Ishikawa (cell line): ENCODE data around the gene SLC9A9.

Experiments used
- CEBPB ChIP-seq: IDR thresholded peaks from 2 replicates; pipeline ENCODE4 v1.6.1; 2012
- CREB1 ChIP-seq: IDR thresholded peaks from 2 replicates; pipeline ENCODE4 v1.6.1; 2012; ENCODE audit warnings: low read depth
- EGR1 ChIP-seq: IDR thresholded peaks from 2 replicates; pipeline ENCODE4 v1.6.1; 2012
- EP300 ChIP-seq: IDR thresholded peaks from 2 replicates; pipeline ENCODE4 v1.6.1; 2012; ENCODE audit warnings: borderline replicate concordance
- FOXM1 ChIP-seq: IDR thresholded peaks from 2 replicates; pipeline ENCODE4 v1.6.1; 2012; ENCODE audit warnings: low read depth, borderline replicate concordance
- MAX ChIP-seq: IDR thresholded peaks from 2 replicates; pipeline ENCODE4 v1.6.1; 2012
- NFIC ChIP-seq: IDR thresholded peaks from 2 replicates; pipeline ENCODE4 v1.6.1; 2012
- RAD21 ChIP-seq: IDR thresholded peaks from 2 replicates; pipeline ENCODE4 v1.6.1; 2012; ENCODE audit warnings: low read depth
- REST ChIP-seq: IDR thresholded peaks from 2 replicates; pipeline ENCODE4 v1.6.1; 2012; ENCODE audit warnings: low read depth, mild to moderate bottlenecking
- TAF1 ChIP-seq: IDR thresholded peaks from 2 replicates; pipeline ENCODE4 v1.6.1; 2012; ENCODE audit warnings: low read depth, mild to moderate bottlenecking
- TCF12 ChIP-seq: IDR thresholded peaks from 2 replicates; pipeline ENCODE4 v1.6.1; 2012; ENCODE audit warnings: low read depth
- TEAD4 ChIP-seq: IDR thresholded peaks from 2 replicates; pipeline ENCODE4 v1.6.1; 2012
- USF1 ChIP-seq: IDR thresholded peaks from 2 replicates; pipeline ENCODE4 v1.6.1; 2012
- YY1 ChIP-seq: IDR thresholded peaks from 2 replicates; pipeline ENCODE4 v1.6.1; 2012; ENCODE audit warnings: low read depth
- ZBTB7A ChIP-seq: IDR thresholded peaks from 2 replicates; pipeline ENCODE4 v1.6.1; 2012; ENCODE audit warnings: low read depth

SLC9A9 gene

GRCh38 chr3:143333367-143333766 is 514.9 kb downstream of the SLC9A9 start:
- TF ChIP-seq EP300 (no peak), RAD21 (no peak), REST (no peak), ZBTB7A (no peak), USF1 (no peak), TCF12 (no peak), EGR1 (no peak), TEAD4 (no peak), FOXM1 (no peak), CEBPB (no peak), MAX (no peak), YY1 (no peak)

DNA sequence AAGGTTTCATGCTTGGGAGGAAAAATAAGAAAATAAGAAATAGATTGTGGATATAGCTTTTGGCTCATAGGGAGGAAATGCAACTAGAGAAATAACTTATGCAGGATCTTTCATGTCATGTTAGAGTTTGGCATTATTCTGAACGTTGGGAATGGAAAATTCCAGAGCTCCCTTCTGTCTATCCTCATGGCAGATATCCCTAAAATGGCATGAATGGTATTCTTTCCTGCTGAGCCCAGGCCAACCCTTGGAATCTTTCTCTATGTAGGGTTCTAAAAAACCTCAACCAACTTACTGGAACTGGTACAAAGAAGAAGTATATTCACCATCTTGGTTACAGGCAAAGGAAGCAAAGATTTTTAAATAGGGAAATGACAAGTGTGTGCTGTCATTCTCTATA is 516.2 kb downstream of the SLC9A9 start:
- 0 out of 2 replicates have a peak, but pooled peaks have one; percentile 13 for TF ChIP-seq EP300
- TF ChIP-seq RAD21 = no peak

GRCh38 chr3:143331350-143331749 is 516.9 kb downstream of the SLC9A9 start:
- no peak for TF ChIP-seq REST
- TF ChIP-seq TCF12 = no peak
- TF ChIP-seq FOXM1 = no peak
- no peak for TF ChIP-seq NFIC
- TF ChIP-seq RAD21 = no peak
- TF ChIP-seq MAX = no peak
- no peak for TF ChIP-seq EP300
- no peak for TF ChIP-seq CEBPB
- TF ChIP-seq TEAD4 = no peak
- TF ChIP-seq TAF1 = no peak
- no peak for TF ChIP-seq CREB1
- TF ChIP-seq YY1 = no peak
- no peak for TF ChIP-seq EGR1
- TF ChIP-seq USF1 = no peak

- TF ChIP-seq ZBTB7A (no peak), TCF12 (no peak), CEBPB (no peak), TEAD4 (no peak), MAX (no peak), RAD21 (no peak), FOXM1 (no peak), EGR1 (no peak), NFIC (no peak), TAF1 (no peak), CREB1 (no peak)
Observed at GRCh38 chr3:143330296-143330868, 517.9 kb downstream of the SLC9A9 start.

- TF ChIP-seq TAF1 (no peak), REST (no peak), TCF12 (no peak), NFIC (no peak), FOXM1 (no peak), CEBPB (no peak), EP300 (no peak), ZBTB7A (no peak), USF1 (no peak)
Observed at GRCh38 chr3:143329567-143330211, 518.6 kb downstream of the SLC9A9 start.
